Neural progenitor cell (in vitro differentiated cells): ENCODE measurements around the gene PCSK2.

Source experiments
- EZH2phosphoT487 ChIP-seq: fragments of 200-600 bp; sonication (generic); IDR thresholded peaks from 2 replicates; pipeline ENCODE4 v1.6.1; 2017; ENCODE audit warnings: antibody characterized with exemption
- TF ChIP-seq, protein P1 (sequence below): fragments of 200-600 bp; sonication (generic); IDR thresholded peaks from 2 replicates; pipeline ENCODE4 v1.5.1; 2017; ENCODE audit warnings: antibody characterized with exemption, mild to moderate bottlenecking

DNA sequence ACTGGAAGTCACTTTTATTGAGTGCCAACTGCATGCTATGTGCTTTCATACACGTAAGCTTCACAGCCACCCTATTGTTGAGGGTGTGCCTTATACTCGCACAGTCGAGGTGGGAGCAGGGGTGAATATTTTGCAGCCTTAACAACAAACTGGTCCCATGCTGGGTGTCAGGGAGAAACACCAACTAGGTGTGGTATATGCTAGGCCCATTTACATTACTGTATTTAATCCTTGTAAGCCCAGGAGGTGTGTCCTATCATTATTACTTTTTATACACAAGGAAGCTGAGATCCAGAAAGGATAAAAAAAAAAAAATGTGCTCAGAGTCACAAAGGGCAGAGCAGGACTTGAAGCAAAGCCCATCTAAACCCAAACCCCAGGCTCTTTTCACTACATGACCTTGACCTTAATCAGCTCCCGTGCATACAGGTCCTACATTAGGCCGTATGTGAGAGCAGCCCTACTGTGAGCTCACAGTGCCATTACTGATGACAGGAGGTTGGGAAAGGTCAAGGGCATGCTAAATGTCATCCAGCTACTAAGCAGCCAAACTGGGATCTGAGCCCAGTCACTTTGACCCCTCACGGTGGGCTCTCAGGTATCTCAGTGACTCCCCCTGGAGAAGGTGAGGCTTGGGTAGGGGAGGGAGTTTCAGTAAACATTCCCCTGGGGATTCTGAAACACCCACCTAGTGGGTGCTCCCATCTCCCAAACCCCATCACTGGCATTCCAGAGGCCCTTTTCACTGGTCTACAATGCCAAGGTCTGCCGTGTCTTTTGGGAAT lies 242.6 kb downstream of the PCSK2 start:
- TF ChIP-seq, protein P1, sequence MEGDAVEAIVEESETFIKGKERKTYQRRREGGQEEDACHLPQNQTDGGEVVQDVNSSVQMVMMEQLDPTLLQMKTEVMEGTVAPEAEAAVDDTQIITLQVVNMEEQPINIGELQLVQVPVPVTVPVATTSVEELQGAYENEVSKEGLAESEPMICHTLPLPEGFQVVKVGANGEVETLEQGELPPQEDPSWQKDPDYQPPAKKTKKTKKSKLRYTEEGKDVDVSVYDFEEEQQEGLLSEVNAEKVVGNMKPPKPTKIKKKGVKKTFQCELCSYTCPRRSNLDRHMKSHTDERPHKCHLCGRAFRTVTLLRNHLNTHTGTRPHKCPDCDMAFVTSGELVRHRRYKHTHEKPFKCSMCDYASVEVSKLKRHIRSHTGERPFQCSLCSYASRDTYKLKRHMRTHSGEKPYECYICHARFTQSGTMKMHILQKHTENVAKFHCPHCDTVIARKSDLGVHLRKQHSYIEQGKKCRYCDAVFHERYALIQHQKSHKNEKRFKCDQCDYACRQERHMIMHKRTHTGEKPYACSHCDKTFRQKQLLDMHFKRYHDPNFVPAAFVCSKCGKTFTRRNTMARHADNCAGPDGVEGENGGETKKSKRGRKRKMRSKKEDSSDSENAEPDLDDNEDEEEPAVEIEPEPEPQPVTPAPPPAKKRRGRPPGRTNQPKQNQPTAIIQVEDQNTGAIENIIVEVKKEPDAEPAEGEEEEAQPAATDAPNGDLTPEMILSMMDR: no peak
- TF ChIP-seq EZH2phosphoT487: no peak
